Measurements from ENCODE around the gene UBA1. TPM values are rescaled to one million over a fixed set of nuclear protein-coding genes. Genes with fewer than 3 reads are reported as not detected.

The UBA1 gene
- polyA plus RNA-seq, 2 of the 4 experiments (the other 2 are of a cell fraction) = 160 to 192 TPM

GRCh38 chrX:47232803-47233332 is 39.2 kb downstream of the UBA1 start, which contains the start of gene USP11 (continued):
- TF ChIP-seq USF2 (IDR thresholded peaks at IDR 0.05) (no peak), FOSL2 (IDR thresholded peaks at IDR 0.05) (no peak), FOSL2 (CRISPR knock-in tag; IDR thresholded peaks at IDR 0.05) (no peak), BHLHE40 (IDR thresholded peaks at IDR 0.05; ENCODE audit: low read depth, low read length) (no peak), RCOR1 (IDR thresholded peaks at IDR 0.05; ENCODE audit: low read depth, low read length) (no peak), RARB (CRISPR knock-in tag; IDR thresholded peaks at IDR 0.05) (0 out of 2 replicates have a peak, but pooled peaks have one; percentile 24), HEYL (CRISPR knock-in tag; IDR thresholded peaks at IDR 0.05) (no peak), KDM1A (IDR thresholded peaks at IDR 0.05; ENCODE audit: low read depth) (no peak), CBX8 (IDR thresholded peaks at IDR 0.05) (no peak), HOXB5 (CRISPR knock-in tag; IDR thresholded peaks at IDR 0.05) (peak; percentile 54; the same call in 1 of the 2 replicates), BCL3 (IDR thresholded peaks at IDR 0.05) (peak; percentile 46; the same call in 1 of the 3 replicates), ZNF302 (CRISPR knock-in tag; IDR thresholded peaks at IDR 0.05) (no peak), SMC3 (IDR thresholded peaks at IDR 0.05) (no peak), NPAS2 (CRISPR knock-in tag; IDR thresholded peaks at IDR 0.05; ENCODE audit: borderline replicate concordance) (no peak), CHD2 (IDR thresholded peaks at IDR 0.05; ENCODE audit: low read length, partially characterized antibody) (no peak), NFE2L2 (conservative IDR thresholded peaks at IDR 0.05; ENCODE audit: low read length) (no peak), FOXS1 (CRISPR knock-in tag; IDR thresholded peaks at IDR 0.05) (no peak), RFX5 (IDR thresholded peaks at IDR 0.05) (no peak), HOXA7 (CRISPR knock-in tag; IDR thresholded peaks at IDR 0.05) (no peak), CHD4 (IDR thresholded peaks at IDR 0.05; ENCODE audit: borderline replicate concordance) (no peak), RNF2 (IDR thresholded peaks at IDR 0.05; ENCODE audit: borderline replicate concordance, low read depth) (no peak), RAD21 (conservative IDR thresholded peaks at IDR 0.05 in 1 of 2, IDR thresholded peaks at IDR 0.05 in 1 of 2) (no peak), KDM5A (IDR thresholded peaks at IDR 0.05) (no peak), NR3C1 (IDR thresholded peaks at IDR 0.05) (no peak), ZSCAN20 (CRISPR knock-in tag; IDR thresholded peaks at IDR 0.05) (no peak), HES2 (IDR thresholded peaks at IDR 0.05) (no peak), REST (IDR thresholded peaks at IDR 0.05) (no peak; the same call in 1 of the 2 replicates), HOXB13 (CRISPR knock-in tag; IDR thresholded peaks at IDR 0.05; ENCODE audit: low read depth) (peak; percentile 78; the same call in 1 of the 2 replicates), ATOH8 (CRISPR knock-in tag; IDR thresholded peaks at IDR 0.05; ENCODE audit: low read depth) (peak; percentile 78; the same call in 1 of the 2 replicates), EHMT2 (IDR thresholded peaks at IDR 0.05; ENCODE audit: low read depth) (no peak), ZFP36 (IDR thresholded peaks at IDR 0.05; ENCODE audit: borderline replicate concordance, partially characterized antibody) (no peak), EP300 (IDR thresholded peaks at IDR 0.05) (no peak), MYC (IDR thresholded peaks at IDR 0.05; ENCODE audit: borderline replicate concordance, low read length) (no peak), EHF (CRISPR knock-in tag; IDR thresholded peaks at IDR 0.05) (peak; percentile 80; the same call in 1 of the 2 replicates), ELK1 (IDR thresholded peaks at IDR 0.05; ENCODE audit: low read depth, low read length) (no peak), GATA3 (IDR thresholded peaks at IDR 0.05; ENCODE audit: borderline replicate concordance) (peak; percentile 39; the same call in 1 of the 2 replicates)

Data from A549 (cell line).